Endothelial cell (in vitro differentiated cells): ENCODE results near the gene ELFN1. TPM values are rescaled to one million over a fixed set of nuclear protein-coding genes. Genes with fewer than 3 reads are reported as not detected.

Experiments used
- DNase-seq: peaks from one replicate; pipeline ENCODE4 v3.0.0; 2021; ENCODE audit warnings: low spot score
- H3K27ac Mint-ChIP-seq: one replicate; pipeline ENCODE4 v1.8.0; 2021; ENCODE audit warnings: mixed read lengths, inconsistent platforms; ENCODE audit not compliant: unreplicated experiment
- H3K27me3 Mint-ChIP-seq: one replicate; pipeline ENCODE4 v1.8.0; 2021; ENCODE audit warnings: mild to moderate bottlenecking, moderate library complexity, mixed read lengths, inconsistent platforms; ENCODE audit not compliant: unreplicated experiment
- H3K36me3 Mint-ChIP-seq: one replicate; pipeline ENCODE4 v1.8.0; 2021; ENCODE audit warnings: mild to moderate bottlenecking, low read depth, mixed read lengths, inconsistent platforms; ENCODE audit not compliant: unreplicated experiment
- H3K4me1 Mint-ChIP-seq: one replicate; pipeline ENCODE4 v1.8.0; 2021; ENCODE audit warnings: mild to moderate bottlenecking, mixed read lengths, inconsistent platforms; ENCODE audit not compliant: unreplicated experiment
- H3K4me3 Mint-ChIP-seq: one replicate; pipeline ENCODE4 v1.8.0; 2021; ENCODE audit warnings: mild to moderate bottlenecking, mixed read lengths, inconsistent platforms; ENCODE audit not compliant: unreplicated experiment
- H3K9me3 Mint-ChIP-seq: one replicate; pipeline ENCODE4 v1.8.0; 2021; ENCODE audit warnings: mixed read lengths, inconsistent platforms; ENCODE audit not compliant: unreplicated experiment
- total RNA-seq: library from RNA; stranded (reverse); fragmentation: NEBNext Ultra II Directional; extraction: Animal tissue kit (Norgen Biotek cat#: 25700); gene quantifications from one replicate; pipeline ENCODE4 v1.2.1, GENCODE V29; 2021; ENCODE audit not compliant: unreplicated experiment
- TF ChIP-seq, protein P1 (sequence below): fragments of 200-600 bp; sonication (generic); IDR thresholded peaks from one replicate; pipeline ENCODE4 v1.5.0; 2021; ENCODE audit warnings: antibody characterized with exemption; ENCODE audit not compliant: unreplicated experiment

The ELFN1 gene
- total RNA-seq, 1 donor from 2014 or later, result 10.6 TPM

DNA sequence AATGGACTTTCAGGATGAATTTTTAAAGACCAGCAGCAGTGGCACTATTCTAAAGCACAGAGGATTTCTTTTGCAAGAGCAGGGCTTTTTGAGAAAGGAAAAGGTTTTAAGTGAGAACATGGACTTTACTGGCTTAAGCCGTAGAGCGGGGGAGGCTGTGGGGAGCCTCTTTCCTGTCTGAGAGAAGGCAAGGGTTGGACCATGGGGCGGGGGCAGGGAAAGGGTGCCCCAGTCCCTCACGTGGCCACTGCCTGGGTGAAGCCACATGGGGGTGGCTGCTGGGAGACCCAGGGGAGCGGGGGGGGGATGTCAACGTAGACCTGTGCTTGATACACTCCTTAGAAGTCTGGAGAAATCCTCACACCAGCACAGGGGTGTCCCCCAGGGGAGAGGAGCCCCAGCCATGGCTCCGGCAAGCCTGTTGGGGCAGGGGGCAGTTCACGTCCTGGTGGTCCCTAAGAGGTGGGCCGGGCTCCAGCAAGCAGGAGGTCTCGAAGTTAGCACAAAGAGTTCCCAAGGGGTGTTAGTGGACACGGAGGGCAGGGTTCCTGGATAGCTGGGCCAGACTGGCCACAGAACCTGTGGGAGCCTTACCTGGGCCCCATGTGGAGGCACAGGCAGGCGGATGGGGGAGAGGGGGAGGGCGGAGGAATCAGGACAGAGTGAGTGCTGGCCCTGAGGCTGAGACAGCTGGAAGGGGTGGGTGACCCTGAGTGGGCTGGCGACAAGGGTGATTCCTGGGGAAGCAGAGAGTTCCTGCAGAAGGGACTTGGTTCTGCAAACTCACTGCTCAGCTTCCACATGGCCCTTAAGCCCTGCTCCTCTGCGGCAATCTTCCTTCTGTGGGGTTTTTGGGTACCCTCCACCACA, 36.9 kb upstream of the ELFN1 start:
- Mint-ChIP-seq H3K4me1 (no peaks in the 10 kb centered on the region), H3K9me3 (peaks cover 8% of the 10 kb centered on the region), H3K4me3 (no peak overlapping the region), H3K27me3 (peaks cover 2% of the 10 kb centered on the region), H3K36me3 (peaks cover 3% of the 10 kb centered on the region), H3K27ac (no peak overlapping the region)
- TF ChIP-seq, protein P1, sequence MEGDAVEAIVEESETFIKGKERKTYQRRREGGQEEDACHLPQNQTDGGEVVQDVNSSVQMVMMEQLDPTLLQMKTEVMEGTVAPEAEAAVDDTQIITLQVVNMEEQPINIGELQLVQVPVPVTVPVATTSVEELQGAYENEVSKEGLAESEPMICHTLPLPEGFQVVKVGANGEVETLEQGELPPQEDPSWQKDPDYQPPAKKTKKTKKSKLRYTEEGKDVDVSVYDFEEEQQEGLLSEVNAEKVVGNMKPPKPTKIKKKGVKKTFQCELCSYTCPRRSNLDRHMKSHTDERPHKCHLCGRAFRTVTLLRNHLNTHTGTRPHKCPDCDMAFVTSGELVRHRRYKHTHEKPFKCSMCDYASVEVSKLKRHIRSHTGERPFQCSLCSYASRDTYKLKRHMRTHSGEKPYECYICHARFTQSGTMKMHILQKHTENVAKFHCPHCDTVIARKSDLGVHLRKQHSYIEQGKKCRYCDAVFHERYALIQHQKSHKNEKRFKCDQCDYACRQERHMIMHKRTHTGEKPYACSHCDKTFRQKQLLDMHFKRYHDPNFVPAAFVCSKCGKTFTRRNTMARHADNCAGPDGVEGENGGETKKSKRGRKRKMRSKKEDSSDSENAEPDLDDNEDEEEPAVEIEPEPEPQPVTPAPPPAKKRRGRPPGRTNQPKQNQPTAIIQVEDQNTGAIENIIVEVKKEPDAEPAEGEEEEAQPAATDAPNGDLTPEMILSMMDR, result no peak
- no peak for DNase-seq

DNA sequence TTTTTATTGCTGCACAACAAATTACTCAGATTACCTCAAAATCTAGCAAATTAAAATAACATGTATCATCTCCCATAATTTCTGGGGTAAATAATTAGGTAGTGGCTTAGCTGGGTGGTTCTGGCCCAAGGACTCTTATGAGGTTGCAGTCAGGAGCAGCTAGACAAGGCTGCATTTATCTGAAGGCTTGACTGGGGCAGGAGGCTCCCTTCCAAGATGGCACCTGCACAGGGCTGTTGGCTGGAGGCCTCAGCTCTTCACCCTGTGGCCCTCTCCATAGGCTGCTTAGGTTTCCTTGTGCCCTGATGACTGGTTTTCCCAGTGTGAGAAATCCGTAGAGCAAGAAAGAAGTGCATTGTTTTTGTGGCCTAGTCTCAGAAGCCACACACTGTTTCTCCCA, 34.7 kb upstream of the ELFN1 start:
- Mint-ChIP-seq H3K9me3 (peaks cover 8% of the 10 kb centered on the region), H3K4me3 (no peak overlapping the region), H3K4me1 (no peaks in the 10 kb centered on the region), H3K27ac (no peak overlapping the region), H3K27me3 (peaks cover 2% of the 10 kb centered on the region), H3K36me3 (peaks cover 3% of the 10 kb centered on the region)
- TF ChIP-seq, protein P1, result no peak
- DNase-seq, result no peak

DNA sequence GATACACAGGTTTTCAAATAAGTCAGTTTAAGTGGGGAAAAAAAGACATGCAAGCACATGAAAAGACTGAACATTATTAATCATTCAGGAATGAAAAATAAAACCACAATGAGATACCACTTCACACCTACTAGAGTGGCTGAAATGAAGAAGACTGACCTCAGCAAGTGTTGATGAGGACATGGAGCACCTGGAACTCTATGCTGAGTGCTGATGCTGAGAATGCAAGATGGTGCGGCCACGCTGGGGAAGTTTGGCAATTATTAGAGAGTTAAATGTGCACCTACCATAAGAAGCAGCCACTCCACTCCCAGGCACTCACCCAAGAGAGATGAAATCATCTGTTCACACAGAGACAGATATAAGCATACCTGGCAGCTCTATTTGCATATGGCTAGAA, 32.9 kb upstream of the ELFN1 start:
- Mint-ChIP-seq H3K27ac (no peak overlapping the region), H3K9me3 (peaks cover 8% of the 10 kb centered on the region), H3K4me3 (no peak overlapping the region), H3K27me3 (no peaks in the 10 kb centered on the region), H3K4me1 (no peaks in the 10 kb centered on the region), H3K36me3 (peaks cover 3% of the 10 kb centered on the region)
- no peak for DNase-seq
- TF ChIP-seq, protein P1, result no peak

DNA sequence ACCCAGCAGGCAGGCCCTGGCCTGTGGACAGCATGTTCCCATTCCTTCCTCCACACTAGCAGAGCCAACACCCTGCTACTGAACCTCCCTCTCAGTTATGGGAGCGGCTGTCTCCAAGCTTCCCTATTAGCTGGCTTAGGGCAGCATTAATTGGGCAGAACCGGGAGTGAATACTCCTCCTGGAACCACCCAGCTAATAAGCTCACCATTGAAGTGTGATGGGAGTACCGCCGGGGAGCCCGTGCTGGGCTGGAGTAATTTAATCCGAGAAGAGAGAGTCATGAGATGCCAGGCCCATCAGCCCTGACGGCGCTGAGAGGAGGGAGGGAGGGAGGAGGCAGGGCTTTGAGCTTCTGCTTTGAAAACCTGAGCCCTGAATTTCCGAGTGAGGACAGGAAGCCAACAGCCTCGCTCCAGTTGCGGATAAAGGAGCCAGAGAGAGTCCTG, 31.8 kb upstream of the ELFN1 start:
- no peaks in the 10 kb centered on the region for H3K27me3 Mint-ChIP-seq
- H3K27ac Mint-ChIP-seq, result no peak overlapping the region
- DNase-seq, result no peak
- peaks cover 8% of the 10 kb centered on the region for H3K9me3 Mint-ChIP-seq
- no peak overlapping the region for H3K4me3 Mint-ChIP-seq
- TF ChIP-seq, protein P1, result no peak
- H3K4me1 Mint-ChIP-seq, result no peaks in the 10 kb centered on the region
- H3K36me3 Mint-ChIP-seq, result peaks cover 3% of the 10 kb centered on the region

DNA sequence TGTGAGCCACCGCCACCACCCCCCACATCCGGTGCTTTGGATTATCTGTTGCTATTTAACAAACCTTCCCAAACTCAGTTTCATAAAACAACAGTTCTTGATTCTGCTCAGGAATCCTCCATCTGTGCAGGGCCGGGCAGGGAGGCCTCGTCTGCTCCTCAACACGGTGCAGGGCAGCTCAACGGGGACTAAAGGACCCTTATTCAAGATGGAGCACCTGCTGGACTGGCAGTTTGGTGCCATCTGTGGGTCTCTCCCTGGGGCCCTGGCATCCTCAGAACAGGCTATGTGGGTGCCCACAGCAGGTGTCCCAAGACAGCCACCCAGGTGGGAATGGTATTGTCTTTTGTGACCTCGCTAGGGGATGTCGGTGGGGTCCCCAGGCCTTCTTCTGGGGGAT, 31.0 kb upstream of the ELFN1 start:
- no peak overlapping the region for H3K27ac Mint-ChIP-seq
- no peak overlapping the region for H3K4me3 Mint-ChIP-seq
- peaks cover 2% of the 10 kb centered on the region for H3K27me3 Mint-ChIP-seq
- peaks cover 3% of the 10 kb centered on the region for H3K36me3 Mint-ChIP-seq
- H3K4me1 Mint-ChIP-seq, result no peaks in the 10 kb centered on the region
- TF ChIP-seq, protein P1, result no peak
- DNase-seq, result no peak
- H3K9me3 Mint-ChIP-seq, result peaks cover 8% of the 10 kb centered on the region
